Measurements from ENCODE around the gene GADD45G.

Gene GADD45G

GRCh38 chr9:89654025-89654662, 49.3 kb downstream of the GADD45G start:
- DNase-seq (ENCODE audit: low read depth): no peak

- DNase-seq (ENCODE audit: low read depth): no peak
These were observed 50.5 kb downstream of the GADD45G start for GRCh38 chr9:89655056-89655989.
